K562 (cell line): Measurements from ENCODE around the gene SLC6A6. TPM values are rescaled to one million over a fixed set of nuclear protein-coding genes. Genes with fewer than 3 reads are reported as not detected.
A peak's percentile ranks its signal among the peaks of the same experiment; 100 is the strongest.

Experiments used
- BRD9 ChIP-seq: fragments of 450-650 bp; IDR thresholded peaks from 2 replicates; pipeline ENCODE4 v1.6.1; 2018; ENCODE audit warnings: low read depth; ENCODE audit not compliant: partially characterized antibody
- ERF ChIP-seq: fragments of 450-650 bp; formaldehyde crosslinking; IDR thresholded peaks from 2 replicates; pipeline ENCODE4 v1.4.0; 2020; ENCODE audit warnings: mild to moderate bottlenecking, mixed read lengths
- GABPA ChIP-seq: fragments of 200-800 bp; sonication (Bioruptor generic); conservative IDR thresholded peaks from 2 replicates; pipeline ENCODE4 v1.6.1; 2016; ENCODE audit warnings: low read depth, missing genetic modification characterization, missing compliant biosample characterization
- GABPB1 ChIP-seq: sonication (generic); formaldehyde crosslinking; IDR thresholded peaks from 2 replicates; pipeline ENCODE4 v1.8.0; 2022; ENCODE audit warnings: mild to moderate bottlenecking, missing genetic modification reagents
- HDAC2 ChIP-seq: fragments of 450-650 bp; IDR thresholded peaks from 2 replicates; pipeline ENCODE4 v1.6.1; 2016; ENCODE audit warnings: mild to moderate bottlenecking
- IFI16 ChIP-seq: fragments of 250-450 bp; sonication (Bioruptor Pico); IDR thresholded peaks from 2 replicates; pipeline ENCODE4 v2.1.2; 2022; ENCODE audit warnings: mild to moderate bottlenecking, inconsistent platforms
- JUN ChIP-seq, 2 experiments: sonication (generic) in 1 of 2; formaldehyde crosslinking in 1 of 2; IDR thresholded peaks; 2 replicates each; pipeline versions ENCODE4 v1.6.1 to v1.8.0; 2012 to 2022; ENCODE audit warnings: borderline replicate concordance in 2 of 2, mild to moderate bottlenecking in 2 of 2, improper control_type of control experiment in 1 of 2, low read depth in 1 of 2, low read length in 1 of 2, missing genetic modification reagents in 1 of 2
- KAT7 ChIP-seq: sonication (generic); formaldehyde crosslinking; IDR thresholded peaks from 2 replicates; pipeline ENCODE4 v1.8.0; 2022; ENCODE audit warnings: missing genetic modification reagents, mild to moderate bottlenecking, borderline replicate concordance
- MCM7 ChIP-seq, 2 experiments: fragments of 450-650 bp; IDR thresholded peaks; 2 replicates each; pipeline ENCODE4 v1.6.1; 2016 to 2018
- POLR2A ChIP-seq: fragments of 450-650 bp; conservative IDR thresholded peaks from 2 replicates; pipeline ENCODE4 v1.6.1; 2016
- POLR2B ChIP-seq: fragments of 450-650 bp; IDR thresholded peaks from 2 replicates; pipeline ENCODE4 v1.6.1; 2018; ENCODE audit warnings: low read depth; ENCODE audit not compliant: partially characterized antibody
- PPARD ChIP-seq: fragments of 250-450 bp; sonication (Bioruptor Pico); IDR thresholded peaks from 2 replicates; pipeline ENCODE4 v1.8.0; 2022; ENCODE audit warnings: inconsistent platforms, mild to moderate bottlenecking, moderate library complexity
- RAD51 ChIP-seq: fragments of 450-650 bp; IDR thresholded peaks from 2 replicates; pipeline ENCODE4 v1.7.1; 2016; ENCODE audit warnings: low read depth, mild to moderate bottlenecking, borderline replicate concordance
- RBM39 ChIP-seq: fragments of 200-400 bp; formaldehyde crosslinking; optimal IDR thresholded peaks from 2 replicates; pipeline ENCODE3; 2018; ENCODE audit warnings: low read depth, low read length
- RCOR1 ChIP-seq, 2 experiments: IDR thresholded peaks; 2 replicates each; pipeline ENCODE4 v1.6.1; 2012; ENCODE audit warnings: low read depth in 2 of 2, low read length in 2 of 2, borderline replicate concordance in 1 of 2, improper control_type of control experiment in 1 of 2
- REST ChIP-seq, 2 experiments: fragments of 450-650 bp; formaldehyde crosslinking in 1 of 2; IDR thresholded peaks; 2 replicates each; pipeline versions ENCODE4 v1.4.0 to v1.6.1; 2014 to 2020; ENCODE audit warnings: mild to moderate bottlenecking in 2 of 2, borderline replicate concordance in 1 of 2, low read depth in 1 of 2
- XRCC5 ChIP-seq: fragments of 200-400 bp; formaldehyde crosslinking; IDR thresholded peaks from 2 replicates; pipeline ENCODE4 v1.6.1; 2017; ENCODE audit warnings: low read depth, mild to moderate bottlenecking, low read length
- ZFP36 ChIP-seq: fragments of 150-350 bp; IDR thresholded peaks from 2 replicates; pipeline ENCODE4 v1.6.1; 2018; ENCODE audit warnings: low read length, low read depth; ENCODE audit not compliant: partially characterized antibody
- ZNF124 ChIP-seq: sonication (generic); formaldehyde crosslinking; IDR thresholded peaks from 2 replicates; pipeline ENCODE4 v1.8.1; 2022; ENCODE audit warnings: missing genetic modification reagents
- ZNF263 ChIP-seq: sonication (generic); formaldehyde crosslinking; IDR thresholded peaks from 2 replicates; pipeline ENCODE4 v1.8.0; 2022; ENCODE audit warnings: mild to moderate bottlenecking, missing genetic modification reagents, borderline replicate concordance
- ZNF551 ChIP-seq: fragments of 250-450 bp; sonication (Bioruptor Pico); IDR thresholded peaks from 2 replicates; pipeline ENCODE4 v1.5.0; 2021; ENCODE audit warnings: mild to moderate bottlenecking, moderate library complexity
- polyA plus RNA-seq, 8 experiments: library from polyadenylated mRNA; depleted of rRNA in 4 of 8; stranded (reverse) in 5 of 8; unstranded in 3 of 8; fragments of >200 nt; fragmentation: Nextera tagmentation in 2 of 8; fragmentation: Illumina TruSeq in 1 of 8; extraction: Ambion mirVana in 2 of 8; extraction: Trizol in 1 of 8; gene quantifications; 2 replicates each; pipeline versions ENCODE4 v1.2.1 to v1.2.3, GENCODE V29; 2011 to 2014; ENCODE audit warnings: inconsistent platforms in 1 of 8, missing spikeins in 1 of 8
- total RNA-seq, 7 experiments: library from RNA; depleted of rRNA in 6 of 7; stranded (reverse); fragments of >200 nt in 6 of 7; fragmentation: Illumina TruSeq in 2 of 7; extraction: Trizol in 2 of 7; gene quantifications; 2 replicates each; pipeline versions ENCODE4 v1.2.1 to v1.2.3, GENCODE V29; 2011 to 2021; ENCODE audit warnings: low replicate concordance in 1 of 7

The SLC6A6 gene
- total and polyA plus RNA-seq, 9 of the 15 experiments (the other 6 are each of a cell fraction or from before 2014, with no cell fraction given), result 12.3 to 203 (median 93.2) TPM

DNA sequence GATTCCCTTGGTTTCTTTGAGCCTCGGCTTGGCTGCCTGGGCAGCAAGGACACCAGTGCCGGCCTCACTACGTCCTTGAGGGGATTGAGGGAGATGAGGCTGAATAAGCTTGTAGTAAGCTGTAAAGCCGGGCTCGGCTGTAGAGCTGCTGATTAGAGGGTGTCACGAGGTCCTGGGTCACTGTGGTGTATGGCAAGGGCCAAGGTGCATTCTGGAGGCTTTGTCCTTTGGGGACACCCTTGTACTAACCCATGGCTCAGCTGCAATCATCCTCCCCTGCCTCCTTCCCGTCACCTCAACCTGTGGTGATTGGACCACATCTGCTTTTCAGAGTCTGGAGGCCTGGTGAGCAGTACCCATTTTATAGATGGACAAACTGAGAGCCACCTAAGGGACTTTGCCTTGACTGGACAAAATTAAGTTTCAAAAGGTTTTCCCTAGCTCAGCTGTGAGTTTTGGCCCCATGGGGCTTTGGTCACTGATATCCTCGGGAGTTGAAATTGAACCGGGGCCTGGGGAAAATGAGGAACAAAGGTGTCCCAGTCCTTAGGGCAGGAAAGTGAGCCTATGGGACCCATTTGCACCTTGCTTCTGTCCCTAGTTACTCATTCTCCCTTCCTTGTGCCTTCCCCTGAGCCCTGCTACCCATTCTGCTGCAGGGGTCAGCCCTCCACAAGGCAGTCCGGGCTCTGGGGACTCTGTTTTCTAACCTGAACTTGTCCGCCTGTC lies 2.4 kb downstream of the SLC6A6 start (continued):
- TF ChIP-seq ZNF124 (no peak), RCOR1 (IDR thresholded peaks at IDR 0.05; ENCODE audit: borderline replicate concordance in 1 of 2, low read depth in 2 of 2, low read length in 2 of 2) (peak; percentile 87 to 94), ZNF551 (CRISPR knock-in tag) (no peak), XRCC5 (peak; percentile 23; the same call in 1 of the 2 replicates), JUN (IDR thresholded peaks at IDR 0.05; ENCODE audit: borderline replicate concordance, low read depth, low read length) (no peak), JUN (CRISPR knock-in tag; IDR thresholded peaks at IDR 0.05; ENCODE audit: borderline replicate concordance) (0 out of 2 replicates have a peak, but pooled peaks have one; percentile 53), HDAC2 (peak; percentile 99), ZNF263 (peak; percentile 57; the same call in 1 of the 2 replicates), GABPA (tag) (0 out of 2 replicates have a peak, but pooled peaks have one; percentile 13), ZFP36 (peak; percentile 13), GABPB1 (CRISPR knock-in tag) (0 out of 2 replicates have a peak, but pooled peaks have one; percentile 29), PPARD (0 out of 2 replicates have a peak, but pooled peaks have one; percentile 55), POLR2B (peak; percentile 26), IFI16 (CRISPR knock-in tag) (0 out of 2 replicates have a peak, but pooled peaks have one; percentile 21), KAT7 (peak; percentile 81; the same call in 1 of the 2 replicates), BRD9 (peak; percentile 49), ERF (no peak), POLR2A (peak; percentile 47; the same call in 1 of the 2 replicates), REST (IDR thresholded peaks at IDR 0.05; ENCODE audit: borderline replicate concordance) (no peak), REST (CRISPR knock-in tag; IDR thresholded peaks at IDR 0.05; ENCODE audit: low read depth) (no peak), RAD51 (peak; percentile 43; the same call in 1 of the 2 replicates), MCM7 (IDR thresholded peaks at IDR 0.05) (no peak), RBM39 (no peak)
